Measurements from ENCODE around the gene POU2AF2.
A peak's percentile ranks its signal among the peaks of the same experiment; 100 is the strongest.
"Not testable (repeated sequence)": the region's sequence is repeated elsewhere in the genome, so short reads cannot be mapped to it uniquely, and the experiment has no call there.

Gene POU2AF2

GRCh38 chr11:111245425-111245824 lies at the start of gene POU2AF2:
TSS of gene POU2AF2 (plus strand) at chr11:111245725. CDS start at chr11:111245854, 129 bp downstream.
- no peak for DNase-seq

GRCh38 chr11:111200010-111200534 lies 45.5 kb upstream of the POU2AF2 start:
- no peak for DNase-seq

- DNase-seq, result no peak
These were observed 41.3 kb upstream of the POU2AF2 start for GRCh38 chr11:111204211-111204610.

GRCh38 chr11:111205632-111206385 lies 39.7 kb upstream of the POU2AF2 start:
- DNase-seq, result no peak

GRCh38 chr11:111206472-111206871 lies 39.1 kb upstream of the POU2AF2 start:
- DNase-seq, result no peak

GRCh38 chr11:111207213-111207612 lies 38.3 kb upstream of the POU2AF2 start:
- no peak for DNase-seq

GRCh38 chr11:111209543-111210355 lies 35.8 kb upstream of the POU2AF2 start:
- no peak for DNase-seq

- no peak for DNase-seq
These were observed 32.3 kb upstream of the POU2AF2 start for GRCh38 chr11:111213256-111213655.

- DNase-seq, result no peak
These were observed 24.8 kb upstream of the POU2AF2 start for GRCh38 chr11:111220721-111221120.

- no peak for DNase-seq
These were observed 24.3 kb upstream of the POU2AF2 start for GRCh38 chr11:111221208-111221607.

- not testable (repeated sequence) for DNase-seq
These were observed 23.6 kb upstream of the POU2AF2 start for GRCh38 chr11:111221936-111222335.

GRCh38 chr11:111222821-111223455 lies 22.6 kb upstream of the POU2AF2 start:
- peak; percentile 23 to 28 for DNase-seq

GRCh38 chr11:111225881-111226280 lies 19.6 kb upstream of the POU2AF2 start:
- DNase-seq, result no peak

GRCh38 chr11:111229604-111230003 lies 15.9 kb upstream of the POU2AF2 start:
- DNase-seq, result peak; percentile 46 to 48

GRCh38 chr11:111230122-111230465 lies 15.4 kb upstream of the POU2AF2 start:
- DNase-seq, result no peak

GRCh38 chr11:111231836-111232235 lies 13.7 kb upstream of the POU2AF2 start:
- no peak for DNase-seq

GRCh38 chr11:111236383-111236782 lies 9.1 kb upstream of the POU2AF2 start:
- no peak for DNase-seq

- no peak for DNase-seq
These were observed 7.6 kb upstream of the POU2AF2 start for GRCh38 chr11:111237926-111238325.

GRCh38 chr11:111246956-111247355 lies 1.4 kb downstream of the POU2AF2 start:
- DNase-seq, result no peak

GRCh38 chr11:111250936-111251335 lies 5.4 kb downstream of the POU2AF2 start:
- DNase-seq, result no peak

- DNase-seq, result no peak
These were observed 7.6 kb downstream of the POU2AF2 start for GRCh38 chr11:111253131-111253530.

GRCh38 chr11:111253630-111254029 lies 8.1 kb downstream of the POU2AF2 start:
- no peak for DNase-seq

- DNase-seq, result no peak
These were observed 12.5 kb downstream of the POU2AF2 start for GRCh38 chr11:111258046-111258445.

Measured in Kasumi-1 (cell line).